ENCODE data around the gene TEX47.

DNA sequence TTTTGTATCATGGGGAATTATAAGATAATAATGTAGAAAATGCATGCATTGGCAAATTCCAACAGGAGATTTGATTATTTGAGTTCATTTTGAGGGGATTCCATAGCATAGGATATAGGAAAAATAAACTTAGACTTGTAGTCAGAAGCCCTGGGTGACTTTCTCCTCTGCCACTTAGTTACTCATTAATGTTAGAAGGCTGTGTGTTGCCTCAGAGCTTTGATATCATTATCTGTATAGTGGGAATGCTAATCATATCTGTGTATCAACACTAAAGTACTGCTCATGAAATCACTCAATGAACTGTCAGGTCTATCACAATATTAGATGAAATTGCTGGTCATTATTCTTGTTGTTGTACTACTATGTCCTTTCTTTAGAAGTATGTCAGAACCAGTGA is 23.0 kb upstream of the TEX47 start:
- TF ChIP-seq POLR2A (IDR thresholded peaks at IDR 0.05; ENCODE audit: low read length) (no peak), GATA1 (IDR thresholded peaks at IDR 0.05; ENCODE audit: low read depth, low read length) (no peak)
